Measurements from ENCODE around the gene QPCT.
"Not testable (repeated sequence)": the region's sequence is repeated elsewhere in the genome, so short reads cannot be mapped to it uniquely, and the experiment has no call there.

Gene QPCT

DNA sequence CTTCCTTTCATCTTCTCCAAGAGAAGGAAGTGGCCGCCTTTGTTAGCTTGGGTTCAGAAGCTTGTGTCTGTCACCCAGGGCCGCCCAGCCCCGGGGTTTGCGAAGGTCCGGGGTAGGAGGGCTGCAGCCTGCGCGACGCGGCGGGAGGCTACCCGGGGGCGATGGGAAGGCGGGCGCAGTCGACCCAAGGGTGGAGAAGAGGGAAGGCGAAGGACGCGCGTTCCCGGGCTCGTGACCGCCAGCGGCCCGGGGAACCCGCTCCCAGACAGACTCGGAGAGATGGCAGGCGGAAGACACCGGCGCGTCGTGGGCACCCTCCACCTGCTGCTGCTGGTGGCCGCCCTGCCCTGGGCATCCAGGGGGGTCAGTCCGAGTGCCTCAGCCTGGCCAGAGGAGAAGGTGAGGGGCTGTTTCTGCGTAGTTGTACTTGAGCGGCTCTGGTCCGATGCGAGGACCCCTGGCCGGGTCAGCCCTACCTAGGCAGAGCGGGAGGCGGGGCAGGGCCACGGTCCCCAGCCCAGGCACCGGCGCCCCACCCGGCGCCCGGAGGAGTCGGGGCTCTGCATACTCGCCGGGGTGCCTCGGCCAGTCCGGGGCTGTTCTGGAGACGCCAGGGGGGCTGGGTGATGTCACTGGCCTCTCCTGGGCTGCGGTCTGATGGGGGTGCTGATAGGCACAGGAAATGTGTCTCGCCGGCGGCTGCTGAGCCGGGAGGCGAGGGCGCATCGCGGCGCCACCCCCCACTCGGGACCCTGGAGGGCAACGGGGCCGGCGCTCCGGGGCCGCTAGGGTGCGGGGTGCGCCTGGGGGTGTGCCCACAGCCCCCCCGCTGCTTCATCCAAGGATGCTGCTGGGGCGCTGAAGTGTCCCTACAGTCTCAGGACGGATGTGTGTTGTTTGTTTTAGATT is at the start of gene QPCT:
Gene QPCT (plus strand): TSS at position 178 of the 909 bp plus-strand sequence. CDS start 102 bp downstream, at position 280.
- in situ Hi-C loops (cut with HindIII; ENCODE audit: low pct_unique_long_range_greater_than_20kb, low sequenced_read_pairs): no loop called here
- DNase-seq (ENCODE audit: low read depth in 1 of 2, low spot score in 1 of 2): peak in 1 of 2 experiments; percentile 56
- no peak for TF ChIP-seq JUND (IDR thresholded peaks at IDR 0.05; ENCODE audit: low read depth)

DNA sequence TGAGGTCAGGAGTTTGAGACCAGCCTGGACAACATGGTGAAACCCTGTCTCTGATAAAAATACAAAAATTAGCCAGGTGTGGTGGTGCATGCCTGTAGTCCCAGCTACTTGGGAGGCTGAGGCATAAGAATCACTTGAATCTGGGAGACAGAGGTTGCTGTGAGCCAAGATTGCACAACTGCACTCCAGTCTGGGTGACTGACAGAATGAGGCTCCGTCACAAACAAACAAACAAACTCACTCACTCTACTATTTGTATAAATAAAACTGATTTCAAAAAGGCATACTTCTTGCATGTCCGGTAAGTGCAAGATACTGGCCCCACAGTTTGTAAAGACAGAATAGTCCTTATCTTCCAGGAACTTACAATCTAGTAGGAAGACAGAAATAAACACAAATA is 49.6 kb upstream of the QPCT start:
- in situ Hi-C loops (cut with HindIII; ENCODE audit: low pct_unique_long_range_greater_than_20kb, low sequenced_read_pairs); DNase-seq (ENCODE audit: low read depth in 1 of 2, low spot score in 1 of 2): not testable (repeated sequence)

DNA sequence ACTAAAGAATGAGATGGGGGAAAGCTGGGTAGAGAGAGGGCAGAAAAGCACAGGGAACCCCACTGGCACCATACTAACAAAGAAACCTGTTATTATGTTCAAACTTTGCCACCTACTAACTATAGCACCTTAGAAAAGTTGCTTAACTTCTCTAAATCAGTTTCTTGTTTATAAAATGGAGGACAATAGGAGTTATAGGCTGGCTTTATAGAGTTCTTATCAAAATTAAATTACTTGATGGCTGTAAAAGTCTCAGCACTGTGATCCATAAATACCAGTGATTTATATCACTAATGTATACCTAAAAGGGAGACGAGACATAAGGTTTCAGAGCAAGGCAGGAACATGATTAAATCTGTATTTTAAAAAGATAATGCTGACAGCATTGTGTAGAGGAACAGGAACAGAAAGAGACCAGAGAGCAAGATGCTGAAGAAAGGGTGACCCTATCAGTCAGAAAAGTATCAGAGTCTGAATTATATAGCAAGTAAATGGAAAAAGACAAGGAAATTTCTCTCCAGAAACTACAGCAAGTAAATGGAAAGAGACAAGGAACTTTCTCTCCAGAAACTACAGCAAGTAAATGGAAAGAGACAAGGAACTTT is 48.9 kb upstream of the QPCT start:
- DNase-seq (ENCODE audit: low read depth in 1 of 2, low spot score in 1 of 2): no peak
- no peak for TF ChIP-seq JUND (IDR thresholded peaks at IDR 0.05; ENCODE audit: low read depth)
- in situ Hi-C loops (cut with HindIII; ENCODE audit: low pct_unique_long_range_greater_than_20kb, low sequenced_read_pairs): no loop called here

DNA sequence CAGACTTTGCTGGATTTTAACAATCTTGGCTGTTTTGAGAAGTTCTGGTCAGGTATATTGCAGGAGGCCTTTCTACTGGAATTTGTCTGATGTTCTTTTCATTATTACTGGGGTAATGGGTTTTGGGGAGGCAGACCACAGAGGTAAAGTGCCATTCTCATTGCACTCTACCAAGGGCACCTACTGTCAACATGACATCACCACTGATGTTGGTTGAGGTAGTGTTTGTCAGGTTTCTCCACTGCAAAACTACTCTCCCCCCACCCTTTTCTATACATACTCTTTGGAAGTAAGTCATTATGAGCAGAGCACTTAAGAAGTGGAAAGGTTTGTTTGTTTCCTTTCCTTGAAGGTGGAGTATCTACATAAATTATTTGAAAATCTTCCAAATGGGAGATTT is 46.8 kb upstream of the QPCT start:
- in situ Hi-C loops (cut with HindIII; ENCODE audit: low pct_unique_long_range_greater_than_20kb, low sequenced_read_pairs): no loop called here
- no peak for DNase-seq (ENCODE audit: low read depth in 1 of 2, low spot score in 1 of 2)
- no peak for TF ChIP-seq JUND (IDR thresholded peaks at IDR 0.05; ENCODE audit: low read depth)

DNA sequence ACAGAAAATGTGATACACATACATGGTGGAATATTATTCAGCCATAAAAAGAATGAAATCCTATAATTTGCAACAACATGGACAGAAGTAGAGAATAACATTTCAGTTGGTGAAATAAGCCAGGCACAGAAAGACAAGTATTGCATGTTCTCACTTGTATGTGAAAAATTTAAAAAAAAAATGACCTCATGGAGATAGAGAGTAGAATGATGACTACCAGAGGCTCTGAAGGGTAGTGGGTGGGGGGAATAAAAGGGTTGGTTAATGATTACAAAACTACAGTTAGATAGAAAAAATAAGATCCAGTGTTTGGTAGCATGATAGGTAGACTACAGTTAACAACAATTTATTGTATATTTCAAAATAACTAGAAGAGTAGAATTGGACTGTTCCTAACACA is 44.3 kb upstream of the QPCT start:
- in situ Hi-C loops (cut with HindIII; ENCODE audit: low pct_unique_long_range_greater_than_20kb, low sequenced_read_pairs): no loop called here
- TF ChIP-seq JUND (IDR thresholded peaks at IDR 0.05; ENCODE audit: low read depth): no peak
- no peak for DNase-seq (ENCODE audit: low read depth in 1 of 2, low spot score in 1 of 2)

DNA sequence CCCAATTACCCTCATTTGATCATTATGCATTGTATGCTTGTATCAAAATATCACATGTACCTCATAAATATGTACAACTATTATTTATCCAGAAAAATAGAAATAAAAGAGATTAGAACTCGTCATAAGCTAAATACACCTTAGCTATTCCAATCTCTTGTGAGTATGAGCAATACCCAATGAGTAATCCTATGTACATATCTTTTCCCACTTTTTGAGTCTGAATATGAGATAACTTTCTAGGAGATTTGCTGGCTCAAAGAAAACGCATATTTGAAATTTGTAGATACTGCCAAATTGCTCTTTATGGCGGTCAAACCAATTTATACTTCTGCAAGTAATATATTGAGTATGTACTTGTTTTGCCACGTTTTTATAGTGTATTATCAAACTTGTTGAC is 43.9 kb upstream of the QPCT start:
- DNase-seq (ENCODE audit: low read depth in 1 of 2, low spot score in 1 of 2): no peak
- no peak for TF ChIP-seq JUND (IDR thresholded peaks at IDR 0.05; ENCODE audit: low read depth)
- in situ Hi-C loops (cut with HindIII; ENCODE audit: low pct_unique_long_range_greater_than_20kb, low sequenced_read_pairs): no loop called here

DNA sequence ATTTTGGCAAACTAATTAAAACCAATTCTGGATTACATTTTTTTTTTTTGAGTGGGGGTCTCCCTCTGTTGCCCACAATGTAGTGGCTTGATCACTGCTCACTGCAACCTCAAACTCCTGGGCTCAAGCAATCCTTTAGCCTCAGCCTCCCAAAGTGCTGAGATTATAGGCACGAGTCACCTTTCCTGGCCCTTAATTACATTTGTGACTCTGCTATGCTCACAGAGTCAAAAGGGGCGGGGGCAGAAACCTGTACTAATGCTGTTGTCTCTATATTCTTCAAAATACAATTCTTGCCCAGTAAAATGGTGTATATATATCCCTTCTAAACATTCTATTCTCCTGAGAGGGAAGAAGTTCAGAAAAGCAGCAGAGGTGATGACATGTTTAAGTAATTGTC is 43.0 kb upstream of the QPCT start:
- no peak for DNase-seq (ENCODE audit: low read depth in 1 of 2, low spot score in 1 of 2)
- no peak for TF ChIP-seq JUND (IDR thresholded peaks at IDR 0.05; ENCODE audit: low read depth)
- in situ Hi-C loops (cut with HindIII; ENCODE audit: low pct_unique_long_range_greater_than_20kb, low sequenced_read_pairs): no loop called here

DNA sequence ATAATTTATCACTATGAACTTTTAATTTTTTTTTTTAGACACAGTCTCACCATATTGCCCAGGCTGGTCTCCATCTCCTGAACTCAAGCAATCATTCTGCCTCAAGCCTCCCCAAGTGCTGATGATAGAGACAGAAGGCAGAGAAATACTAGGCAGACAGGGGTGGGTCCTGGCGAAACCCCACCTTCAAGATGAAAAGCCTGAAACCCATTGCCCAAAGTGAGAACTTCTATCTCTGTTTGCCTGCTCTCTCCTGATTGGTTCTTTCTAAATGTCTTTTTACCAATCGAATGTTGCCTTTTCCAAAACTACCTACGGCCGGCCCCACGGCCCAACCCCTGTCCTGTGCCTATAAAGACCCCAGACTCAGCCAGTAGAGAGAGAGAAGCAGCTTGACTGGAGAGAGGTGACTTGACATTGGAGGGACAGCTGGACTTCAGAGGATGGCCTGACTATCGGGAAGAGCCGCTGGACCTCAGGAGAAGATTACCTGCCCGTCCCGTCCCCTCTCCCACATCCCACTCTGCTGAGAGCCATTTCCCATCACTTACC is 41.7 kb upstream of the QPCT start:
- no peak for TF ChIP-seq JUND (IDR thresholded peaks at IDR 0.05; ENCODE audit: low read depth)
- DNase-seq (ENCODE audit: low read depth in 1 of 2, low spot score in 1 of 2): no peak
- in situ Hi-C loops (cut with HindIII; ENCODE audit: low pct_unique_long_range_greater_than_20kb, low sequenced_read_pairs): no loop called here

DNA sequence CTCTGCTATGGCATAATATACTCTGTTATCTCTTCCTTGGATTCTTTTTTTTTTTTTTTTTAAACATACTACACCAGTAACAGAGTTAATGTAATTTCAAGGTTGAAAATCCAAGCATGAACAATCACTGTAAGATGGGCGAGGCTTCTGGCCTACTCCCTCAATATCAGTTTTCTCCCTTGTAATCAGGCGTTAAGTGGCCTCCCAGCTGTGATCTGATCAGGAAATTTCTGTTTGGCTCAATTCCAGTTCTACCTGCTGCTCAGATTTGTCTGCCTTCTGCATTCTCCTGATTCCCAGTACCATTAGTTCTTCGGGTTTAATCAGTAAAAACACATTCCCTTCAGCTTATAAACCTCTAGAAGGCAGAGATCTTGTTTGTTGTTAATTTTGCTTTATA is 38.4 kb upstream of the QPCT start:
- no peak for DNase-seq (ENCODE audit: low read depth in 1 of 2, low spot score in 1 of 2)
- in situ Hi-C loops (cut with HindIII; ENCODE audit: low pct_unique_long_range_greater_than_20kb, low sequenced_read_pairs): no loop called here
- TF ChIP-seq JUND (IDR thresholded peaks at IDR 0.05; ENCODE audit: low read depth): no peak

DNA sequence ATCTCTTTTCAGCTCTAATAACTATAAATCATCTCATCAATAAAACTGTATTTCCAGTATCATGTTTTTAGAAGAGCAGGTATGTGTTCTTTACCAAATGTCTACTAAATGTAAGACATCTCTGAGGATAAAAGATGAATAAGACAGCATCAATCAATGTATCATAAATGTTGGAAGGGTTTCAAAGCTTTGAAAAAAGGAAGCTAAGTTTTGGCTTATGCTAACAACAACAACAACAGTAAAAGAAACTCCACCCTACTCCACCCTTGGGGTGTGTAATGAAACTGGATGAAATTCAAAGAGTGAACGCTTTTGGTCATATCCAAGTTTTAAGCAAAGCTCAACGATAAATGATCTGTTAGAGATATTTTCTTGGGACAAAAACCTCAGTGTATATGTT is 36.9 kb upstream of the QPCT start:
- in situ Hi-C loops (cut with HindIII; ENCODE audit: low pct_unique_long_range_greater_than_20kb, low sequenced_read_pairs): no loop called here
- DNase-seq (ENCODE audit: low read depth in 1 of 2, low spot score in 1 of 2): no peak
- no peak for TF ChIP-seq JUND (IDR thresholded peaks at IDR 0.05; ENCODE audit: low read depth)

DNA sequence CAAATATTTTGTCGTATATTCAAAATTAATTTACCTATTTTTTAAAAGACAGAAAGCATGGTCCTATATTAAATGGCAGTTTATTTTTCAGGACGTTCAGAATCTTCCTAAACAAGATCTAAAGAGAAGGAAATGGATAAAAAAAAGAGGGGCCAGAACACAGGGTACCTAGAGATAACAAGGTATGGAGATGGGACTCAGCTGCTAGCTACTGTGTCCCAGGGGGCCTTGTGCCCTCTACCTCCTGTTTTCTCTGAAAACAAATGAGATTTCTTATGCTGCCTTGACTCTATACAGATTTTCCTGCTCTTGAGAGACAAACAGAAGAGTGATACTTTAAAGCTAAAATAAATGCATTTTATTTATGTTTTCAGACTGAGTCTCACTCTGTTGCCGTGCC is 29.1 kb upstream of the QPCT start:
- in situ Hi-C loops (cut with HindIII; ENCODE audit: low pct_unique_long_range_greater_than_20kb, low sequenced_read_pairs): no loop called here
- no peak for DNase-seq (ENCODE audit: low read depth in 1 of 2, low spot score in 1 of 2)
- TF ChIP-seq JUND (IDR thresholded peaks at IDR 0.05; ENCODE audit: low read depth): no peak

DNA sequence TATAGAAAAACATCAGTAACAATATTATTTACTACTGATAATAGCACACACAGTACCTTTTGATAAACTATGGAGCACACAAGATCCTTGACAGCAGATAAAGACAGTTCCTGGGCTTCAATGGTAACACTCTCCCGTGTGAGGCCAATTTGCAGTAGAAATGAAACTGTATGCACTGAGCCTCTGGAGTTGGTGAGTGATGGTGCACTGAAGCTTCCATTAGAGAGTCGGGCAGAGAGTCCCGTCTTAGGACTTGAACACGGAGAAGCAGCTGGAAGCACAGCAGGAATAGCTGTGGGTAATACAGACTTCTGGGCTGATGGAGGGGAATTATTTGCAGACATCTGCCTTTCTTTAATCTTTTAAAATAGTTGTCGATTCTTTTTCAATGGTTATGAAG is 28.2 kb upstream of the QPCT start:
- in situ Hi-C loops (cut with HindIII; ENCODE audit: low pct_unique_long_range_greater_than_20kb, low sequenced_read_pairs): no loop called here
- DNase-seq (ENCODE audit: low read depth in 1 of 2, low spot score in 1 of 2): no peak
- no peak for TF ChIP-seq JUND (IDR thresholded peaks at IDR 0.05; ENCODE audit: low read depth)

DNA sequence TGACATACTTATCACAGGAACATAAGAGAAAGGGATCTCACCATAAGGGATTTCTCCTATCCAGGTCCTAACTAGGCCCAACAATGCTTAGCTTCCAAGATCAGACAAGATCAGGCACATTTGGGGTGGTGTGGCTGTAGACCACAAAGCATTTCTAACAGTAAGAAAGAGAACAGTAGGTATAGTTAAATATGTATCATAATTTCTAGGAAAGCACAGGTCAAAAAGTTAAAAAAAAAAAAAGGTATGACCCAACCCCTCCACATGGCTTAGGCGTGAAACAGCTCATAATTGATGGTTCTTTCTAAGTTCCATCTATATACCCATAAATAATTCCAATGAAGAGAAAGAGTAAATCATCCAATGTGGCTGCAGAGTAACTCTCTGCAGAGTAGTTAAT is 26.7 kb upstream of the QPCT start:
- in situ Hi-C loops (cut with HindIII; ENCODE audit: low pct_unique_long_range_greater_than_20kb, low sequenced_read_pairs): no loop called here
- no peak for TF ChIP-seq JUND (IDR thresholded peaks at IDR 0.05; ENCODE audit: low read depth)
- DNase-seq (ENCODE audit: low read depth in 1 of 2, low spot score in 1 of 2): no peak
